GM19023 (cell line): ENCODE measurements around the gene SPDL1.

Experiments used
- ATAC-seq: cut with Tn5 transposase; IDR thresholded peaks from one replicate; pipeline ENCODE4 v1.9.1; 2021; ENCODE audit warnings: mild to moderate bottlenecking, moderate library complexity; ENCODE audit not compliant: unreplicated experiment

SPDL1 gene

GRCh38 chr5:169628892-169629291, 45.3 kb downstream of the SPDL1 start:
- ATAC-seq: no peak

- ATAC-seq: no peak
These were observed 46.4 kb downstream of the SPDL1 start for GRCh38 chr5:169629847-169630548.

GRCh38 chr5:169631360-169631759, 47.8 kb downstream of the SPDL1 start:
- ATAC-seq: no peak

GRCh38 chr5:169632946-169633345, 49.4 kb downstream of the SPDL1 start:
- ATAC-seq: no peak

GRCh38 chr5:169634606-169635005, 51.0 kb downstream of the SPDL1 start:
- no peak for ATAC-seq

GRCh38 chr5:169635936-169636335, 52.4 kb downstream of the SPDL1 start:
- no peak for ATAC-seq

GRCh38 chr5:169636477-169637084, 53.0 kb downstream of the SPDL1 start:
- ATAC-seq: no peak

GRCh38 chr5:169637085-169637548, 53.5 kb downstream of the SPDL1 start, which contains the start of gene DOCK2:
Gene DOCK2, plus strand, starts transcription at chr5:169637275. Its CDS starts 52 bp downstream, at chr5:169637327.
- peak; percentile 89 for ATAC-seq

GRCh38 chr5:169637549-169638121, 54.1 kb downstream of the SPDL1 start:
- ATAC-seq: peak; percentile 71

GRCh38 chr5:169641253-169641652, 57.7 kb downstream of the SPDL1 start:
- no peak for ATAC-seq

GRCh38 chr5:169646856-169647255, 63.3 kb downstream of the SPDL1 start:
- no peak for ATAC-seq

- ATAC-seq: peak; percentile 35
These were observed 64.0 kb downstream of the SPDL1 start for GRCh38 chr5:169647566-169647965.

GRCh38 chr5:169648725-169649310, 65.2 kb downstream of the SPDL1 start:
- ATAC-seq: no peak

GRCh38 chr5:169649486-169649885, 65.9 kb downstream of the SPDL1 start:
- no peak for ATAC-seq

GRCh38 chr5:169650701-169651331, 67.2 kb downstream of the SPDL1 start:
- ATAC-seq: peak; percentile 53

GRCh38 chr5:169651526-169651925, 68.0 kb downstream of the SPDL1 start:
- ATAC-seq: no peak

- no peak for ATAC-seq
These were observed 68.5 kb downstream of the SPDL1 start for GRCh38 chr5:169652057-169652456.

- no peak for ATAC-seq
These were observed 69.5 kb downstream of the SPDL1 start for GRCh38 chr5:169653091-169653490.
